GM12878 (cell line): ENCODE results near the gene CACNG4. TPM values are rescaled to one million over a fixed set of nuclear protein-coding genes. Genes with fewer than 3 reads are reported as not detected.

Experiments used
- ATAC-seq: fragments of 200-7000 bp; cut with Tn5 transposase; 3 replicates; pipeline ENCODE4 v1.9.1; 2020; ENCODE audit warnings: mild to moderate bottlenecking, moderate library complexity
- BruUV-seq: library from RNA; stranded (reverse); fragments of 400-500 nt; replicated peaks from 2 replicates; lab custom pipeline; 2021; lab: Mats Ljungman, UMichigan
- CTCF ChIA-PET: fragments of 300-600 bp; sonication (Branson Sonifier 250); formaldehyde crosslinking; extraction: SDS; loops from one replicate; lab custom pipeline; 2021; ENCODE audit warnings: inconsistent platforms; lab: Yijun Ruan, JAX
- POLR2A ChIA-PET: fragments of 350-600 bp; formaldehyde crosslinking; extraction: SDS; loops from one replicate; lab custom pipeline; 2021; ENCODE audit warnings: inconsistent platforms; lab: Charles Lee
- RAD21 ChIA-PET: fragments of 300-600 bp; sonication (Branson Sonifier 250); formaldehyde crosslinking; loops from one replicate; lab custom pipeline; 2023; ENCODE audit warnings: antibody characterized with exemption; ENCODE audit not compliant: unreplicated experiment; lab: Charles Lee
- SMC1A ChIA-PET: fragments of 300-600 bp; sonication (Branson Sonifier 250); formaldehyde crosslinking; loops from one replicate; lab custom pipeline; 2023; ENCODE audit not compliant: unreplicated experiment, uncharacterized antibody; lab: Charles Lee
- DNase-seq: peaks from one replicate; pipeline ENCODE4 v3.0.0-alpha.2; 2011; ENCODE audit warnings: low read depth, low spot score
- FAIRE-seq: peaks from 3 replicates; lab custom pipeline; 2011; peaks lifted over from hg19 to GRCh38; lab: Jason Lieb, UNC
- H2AFZ ChIP-seq: 2 replicates; pipeline ENCODE4 v1.6.0; 2011; ENCODE audit warnings: low read depth, low read length, control low read depth; ENCODE audit not compliant: control insufficient read depth
- H3K27ac ChIP-seq: 2 replicates; pipeline ENCODE4 v1.5.1; 2011; ENCODE audit warnings: control low read depth; ENCODE audit not compliant: control insufficient read depth, insufficient read depth
- H3K27me3 ChIP-seq, 2 experiments: replicated peaks in 1 of 2; 2 replicates each; pipeline versions ENCODE4 v1.6.0 to v1.6.1; 2011; ENCODE audit warnings: low read length in 1 of 2; ENCODE audit not compliant: control insufficient read depth in 2 of 2, insufficient read depth in 2 of 2
- H3K36me3 ChIP-seq, 2 experiments: 2 replicates each; pipeline ENCODE4 v1.5.1; 2011; ENCODE audit warnings: low read length in 1 of 2; ENCODE audit not compliant: control insufficient read depth in 2 of 2, insufficient read depth in 2 of 2
- H3K4me1 ChIP-seq: 2 replicates; pipeline ENCODE4 v1.6.1; 2011; ENCODE audit warnings: mild to moderate bottlenecking, low read length, moderate library complexity, mixed read lengths; ENCODE audit not compliant: control insufficient read depth, insufficient read depth
- H3K4me2 ChIP-seq: 2 replicates; pipeline ENCODE4 v1.6.0; 2011; ENCODE audit warnings: control low read depth; ENCODE audit not compliant: control insufficient read depth, insufficient read depth
- H3K4me3 ChIP-seq: fragments of 200-600 bp; sonication (generic); 2 replicates; pipeline ENCODE4 v1.5.1; 2016
- H3K79me2 ChIP-seq: 2 replicates; pipeline ENCODE4 v1.6.0; 2011; ENCODE audit warnings: low read length; ENCODE audit not compliant: control insufficient read depth, insufficient read depth
- H3K9ac ChIP-seq: 2 replicates; pipeline ENCODE4 v1.8.0; 2011; ENCODE audit warnings: low read length, control low read depth, mixed read lengths; ENCODE audit not compliant: control insufficient read depth, insufficient read depth
- H3K9me3 ChIP-seq: replicated peaks from 3 replicates; pipeline ENCODE4 v1.5.1; 2011; ENCODE audit warnings: mild to moderate bottlenecking, low read length; ENCODE audit not compliant: control insufficient read depth, insufficient read depth
- H4K20me1 ChIP-seq: 2 replicates; pipeline ENCODE4 v1.6.0; 2011; ENCODE audit not compliant: control insufficient read depth, insufficient read depth
- BHLHE40 ChIP-seq, 2 experiments: fragments of 450-650 bp in 1 of 2; IDR thresholded peaks; 2 replicates each; pipeline ENCODE4 v1.6.1; 2011 to 2017; ENCODE audit warnings: low read depth in 2 of 2, borderline replicate concordance in 1 of 2, improper control_type of control experiment in 1 of 2, low read length in 1 of 2, mild to moderate bottlenecking in 1 of 2
- DPF2 ChIP-seq: fragments of 450-650 bp; IDR thresholded peaks from 2 replicates; pipeline ENCODE4 v1.6.1; 2017; ENCODE audit warnings: mild to moderate bottlenecking
- EGR1 ChIP-seq, 2 experiments: IDR thresholded peaks; 1 replicate in 1 of 2; 2 replicates in 1 of 2; pipeline ENCODE4 v1.6.1; 2011 to 2012; ENCODE audit warnings: low read depth in 2 of 2, low read length in 2 of 2, borderline replicate concordance in 1 of 2, mild to moderate bottlenecking in 1 of 2, moderate library complexity in 1 of 2
- ESRRA ChIP-seq: IDR thresholded peaks from 2 replicates; pipeline ENCODE4 v1.6.1; 2012; ENCODE audit warnings: mild to moderate bottlenecking, low read length, improper control_type of control experiment
- HDAC6 ChIP-seq: fragments of 200-600 bp; sonication (generic); IDR thresholded peaks from one replicate; pipeline ENCODE4 v1.8.0; 2017; ENCODE audit warnings: antibody characterized with exemption; ENCODE audit not compliant: unreplicated experiment
- IKZF1 ChIP-seq: fragments of 450-650 bp; conservative IDR thresholded peaks from 2 replicates; pipeline ENCODE4 v1.6.1; 2017; ENCODE audit warnings: antibody characterized with exemption, mild to moderate bottlenecking
- MTA2 ChIP-seq: fragments of 450-650 bp; IDR thresholded peaks from 2 replicates; pipeline ENCODE4 v1.6.1; 2016; ENCODE audit warnings: low read depth, mild to moderate bottlenecking, moderate library complexity
- NFXL1 ChIP-seq: fragments of 450-650 bp; IDR thresholded peaks from 2 replicates; pipeline ENCODE4 v1.6.1; 2017; ENCODE audit warnings: antibody characterized with exemption, mild to moderate bottlenecking, borderline replicate concordance
- RB1 ChIP-seq: fragments of 450-650 bp; formaldehyde crosslinking; IDR thresholded peaks from 2 replicates; pipeline ENCODE4 v1.6.1; 2017; ENCODE audit warnings: mild to moderate bottlenecking, borderline replicate concordance
- STAT3 ChIP-seq: IDR thresholded peaks from 2 replicates; pipeline ENCODE4 v1.6.1; 2011; ENCODE audit warnings: low read depth, low read length, improper control_type of control experiment
- TCF7 ChIP-seq: IDR thresholded peaks from 2 replicates; pipeline ENCODE4 v1.6.1; 2014; ENCODE audit warnings: antibody characterized with exemption, borderline replicate concordance
- ZNF274 ChIP-seq: IDR thresholded peaks from one replicate; pipeline ENCODE4 v1.8.0; 2011; ENCODE audit not compliant: insufficient read length, insufficient read depth
- ZZZ3 ChIP-seq: IDR thresholded peaks from 2 replicates; pipeline ENCODE4 v1.6.1; 2011; ENCODE audit warnings: low read depth; ENCODE audit not compliant: control insufficient read depth, insufficient read length
- WGBS: methylation state at CpG from one replicate; pipeline ENCODE4 v1.1.6; 2016; ENCODE audit warnings: low lambda C conversion rate; ENCODE audit not compliant: insufficient replicate concordance, insufficient coverage; ENCODE audit errors: missing lambda C conversion rate; 5-methylcytosine and 5-hydroxymethylcytosine counted together
- in situ Hi-C: fragments of 300-500 bp; cut with MboI; formaldehyde crosslinking; loops from 9 replicates; pipeline ENCODE4 v1.14.3; 2018; ENCODE audit warnings: mixed read lengths
- intact Hi-C: fragments of 100-400 bp; cut with micrococcal nuclease; formaldehyde crosslinking; loops from one replicate; pipeline ENCODE4 v1.14.2; 2022; ENCODE audit not compliant: unreplicated experiment
- polyA plus RNA-seq, 11 experiments: library from polyadenylated mRNA; depleted of rRNA in 4 of 11; unstranded in 6 of 11; stranded (reverse) in 5 of 11; fragments of >200 nt; fragmentation: Nextera tagmentation in 4 of 11; fragmentation: Illumina TruSeq in 1 of 11; extraction: Ambion mirVana in 4 of 11; extraction: Trizol in 1 of 11; gene quantifications; 1 replicate in 1 of 11; 2 replicates in 10 of 11; pipeline versions ENCODE4 v1.2.1 to v1.2.3, GENCODE V29; 2011 to 2016; ENCODE audit warnings: inconsistent platforms in 2 of 11, missing spikeins in 2 of 11, low read depth in 1 of 11
- total RNA-seq, 4 experiments: library from RNA; depleted of rRNA in 3 of 4; stranded (reverse); fragments of >200 nt in 3 of 4; fragmentation: Illumina TruSeq in 1 of 4; extraction: Trizol in 1 of 4; gene quantifications; 2 replicates each; pipeline versions ENCODE4 v1.2.1 to v1.2.3, GENCODE V29; 2013 to 2021
- TF ChIP-seq, protein P1 (sequence below): IDR thresholded peaks from 2 replicates; pipeline ENCODE4 v1.6.1; 2011; ENCODE audit warnings: borderline replicate concordance, low read depth, mild to moderate bottlenecking, moderate library complexity, mixed read lengths, low read length; ENCODE audit not compliant: insufficient read depth; ENCODE audit errors: extremely low read length
- TF ChIP-seq, protein P2 (sequence below): fragments of 450-650 bp; IDR thresholded peaks from 2 replicates; pipeline ENCODE4 v1.6.1; 2016; ENCODE audit warnings: mild to moderate bottlenecking
- TF ChIP-seq, protein P3 (sequence below): fragments of 150-350 bp; IDR thresholded peaks from 2 replicates; pipeline ENCODE4 v1.6.1; 2014; ENCODE audit warnings: mild to moderate bottlenecking, low read depth, low read length
- TF ChIP-seq, protein P4 (sequence below): IDR thresholded peaks from 2 replicates; pipeline ENCODE4 v1.6.1; 2012; ENCODE audit warnings: low read depth, low read length, improper control_type of control experiment

The CACNG4 gene
- total and polyA plus RNA-seq, 10 of the 15 experiments (the other 5 are each of a cell fraction or from before 2014, with no cell fraction given) = 0.08 TPM; not detected in 8

DNA sequence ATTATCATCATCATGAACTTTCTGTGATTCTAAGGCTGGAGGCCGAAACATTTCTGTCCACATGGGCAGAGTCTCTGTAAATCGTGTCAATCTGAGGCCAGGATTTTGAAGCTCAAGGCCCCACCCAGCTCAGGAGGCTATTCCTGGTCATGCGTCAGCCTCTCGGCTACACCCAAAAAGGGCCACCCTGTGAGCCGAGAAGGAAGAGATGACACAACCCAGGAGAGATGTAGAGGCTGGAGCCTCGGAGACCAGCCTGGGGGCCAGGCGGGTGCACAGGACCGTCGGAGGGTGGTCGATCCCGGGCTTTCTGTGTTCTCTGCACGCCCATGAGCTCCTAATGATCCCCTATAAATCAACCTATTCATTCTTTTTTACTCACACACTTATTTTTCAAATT, 78.8 kb downstream of the CACNG4 start:
- no peaks in the 10 kb centered on the region for H3K4me1 ChIP-seq
- no peak overlapping the region for H3K9ac ChIP-seq
- ATAC-seq (no peak), DNase-seq (no peak), FAIRE-seq (no peak)
- in situ Hi-C loops = no loop called here
- H3K9me3 ChIP-seq = peaks cover 2% of the 10 kb centered on the region; the same call in 1 of the 3 replicates
- no peaks in the 10 kb centered on the region for H4K20me1 ChIP-seq
- WGBS = 51% methylated on average over 10 of the region's 12 CpGs
- H3K27me3 ChIP-seq = no peaks in the 10 kb centered on the region
- H3K79me2 ChIP-seq = no peaks in the 10 kb centered on the region
- H3K27ac ChIP-seq = no peak overlapping the region
- POLR2A ChIA-PET = interaction anchor here (1.1 kb wide), 1 partner anchor 38 kb away, joined by 3 read pairs; no protein-coding TSS in a partner anchor
- intact Hi-C loops = no loop called here
- no peak overlapping the region for H2AFZ ChIP-seq
- H3K4me3 ChIP-seq = no peak overlapping the region
- BruUV-seq = no TSS peak
- H3K36me3 ChIP-seq = no peaks in the 10 kb centered on the region
- CTCF ChIA-PET = interaction anchor here (0.9 to 3.0 kb wide), 2 partner anchors 23 to 38 kb away, joined by 3 to 9 read pairs; no protein-coding TSS in a partner anchor
- H3K4me2 ChIP-seq = no peak overlapping the region
- RAD21 ChIA-PET = interaction anchor here (2.1 kb wide), 1 partner anchor 38 kb away, joined by 14 read pairs; no protein-coding TSS in a partner anchor
- SMC1A ChIA-PET = interaction anchor here (1.3 to 2.7 kb wide), 3 partner anchors 33 to 41 kb away, joined by 5 to 13 read pairs (median 5); no protein-coding TSS in a partner anchor
- TF ChIP-seq HDAC6 (no peak), STAT3 (no peak), ZZZ3 (no peak), DPF2 (no peak), NFXL1 (no peak), MTA2 (no peak), RB1 (no peak), EGR1 (IDR thresholded peaks at IDR 0.05; ENCODE audit: borderline replicate concordance in 1 of 2, low read depth in 2 of 2, low read length in 2 of 2) (no peak), ZNF274 (no peak), BHLHE40 (IDR thresholded peaks at IDR 0.05; ENCODE audit: borderline replicate concordance in 1 of 2, low read depth in 2 of 2, low read length in 1 of 2) (no peak), TCF7 (no peak), IKZF1 (no peak), ESRRA (no peak)
- TF ChIP-seq, protein P1, sequence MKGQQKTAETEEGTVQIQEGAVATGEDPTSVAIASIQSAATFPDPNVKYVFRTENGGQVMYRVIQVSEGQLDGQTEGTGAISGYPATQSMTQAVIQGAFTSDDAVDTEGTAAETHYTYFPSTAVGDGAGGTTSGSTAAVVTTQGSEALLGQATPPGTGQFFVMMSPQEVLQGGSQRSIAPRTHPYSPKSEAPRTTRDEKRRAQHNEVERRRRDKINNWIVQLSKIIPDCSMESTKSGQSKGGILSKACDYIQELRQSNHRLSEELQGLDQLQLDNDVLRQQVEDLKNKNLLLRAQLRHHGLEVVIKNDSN = no peak
- TF ChIP-seq, protein P2, sequence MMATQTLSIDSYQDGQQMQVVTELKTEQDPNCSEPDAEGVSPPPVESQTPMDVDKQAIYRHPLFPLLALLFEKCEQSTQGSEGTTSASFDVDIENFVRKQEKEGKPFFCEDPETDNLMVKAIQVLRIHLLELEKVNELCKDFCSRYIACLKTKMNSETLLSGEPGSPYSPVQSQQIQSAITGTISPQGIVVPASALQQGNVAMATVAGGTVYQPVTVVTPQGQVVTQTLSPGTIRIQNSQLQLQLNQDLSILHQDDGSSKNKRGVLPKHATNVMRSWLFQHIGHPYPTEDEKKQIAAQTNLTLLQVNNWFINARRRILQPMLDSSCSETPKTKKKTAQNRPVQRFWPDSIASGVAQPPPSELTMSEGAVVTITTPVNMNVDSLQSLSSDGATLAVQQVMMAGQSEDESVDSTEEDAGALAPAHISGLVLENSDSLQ = no peak
- TF ChIP-seq, protein P3, sequence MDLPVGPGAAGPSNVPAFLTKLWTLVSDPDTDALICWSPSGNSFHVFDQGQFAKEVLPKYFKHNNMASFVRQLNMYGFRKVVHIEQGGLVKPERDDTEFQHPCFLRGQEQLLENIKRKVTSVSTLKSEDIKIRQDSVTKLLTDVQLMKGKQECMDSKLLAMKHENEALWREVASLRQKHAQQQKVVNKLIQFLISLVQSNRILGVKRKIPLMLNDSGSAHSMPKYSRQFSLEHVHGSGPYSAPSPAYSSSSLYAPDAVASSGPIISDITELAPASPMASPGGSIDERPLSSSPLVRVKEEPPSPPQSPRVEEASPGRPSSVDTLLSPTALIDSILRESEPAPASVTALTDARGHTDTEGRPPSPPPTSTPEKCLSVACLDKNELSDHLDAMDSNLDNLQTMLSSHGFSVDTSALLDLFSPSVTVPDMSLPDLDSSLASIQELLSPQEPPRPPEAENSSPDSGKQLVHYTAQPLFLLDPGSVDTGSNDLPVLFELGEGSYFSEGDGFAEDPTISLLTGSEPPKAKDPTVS = no peak
- TF ChIP-seq, protein P4, sequence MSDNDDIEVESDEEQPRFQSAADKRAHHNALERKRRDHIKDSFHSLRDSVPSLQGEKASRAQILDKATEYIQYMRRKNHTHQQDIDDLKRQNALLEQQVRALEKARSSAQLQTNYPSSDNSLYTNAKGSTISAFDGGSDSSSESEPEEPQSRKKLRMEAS = no peak
